DMS 273 (cell line): ENCODE results near the gene TSPEAR.
"Not testable (repeated sequence)": the region's sequence is repeated elsewhere in the genome, so short reads cannot be mapped to it uniquely, and the experiment has no call there.

Experiments used
- DNase-seq: peaks from one replicate; lab custom pipeline; 2025; ENCODE audit not compliant: unreplicated experiment; lab: John Stamatoyannopoulos, UW

TSPEAR gene

GRCh38 chr21:44686843-44687561 lies 24.4 kb downstream of the TSPEAR start:
- DNase-seq: no peak

- no peak for DNase-seq
Measured at GRCh38 chr21:44686000-44686781, 25.2 kb downstream of the TSPEAR start.

GRCh38 chr21:44685050-44685449 lies 26.3 kb downstream of the TSPEAR start:
- not testable (repeated sequence) for DNase-seq

- no peak for DNase-seq
Measured at GRCh38 chr21:44684483-44684882, 26.9 kb downstream of the TSPEAR start.

- no peak for DNase-seq
Measured at GRCh38 chr21:44684077-44684476, 27.3 kb downstream of the TSPEAR start.

- no peak for DNase-seq
Measured at GRCh38 chr21:44682580-44683151, 28.7 kb downstream of the TSPEAR start.

- DNase-seq: peak; percentile 75
Measured at GRCh38 chr21:44681861-44682579, 29.4 kb downstream of the TSPEAR start, which contains the start of gene KRTAP12-1. KRTAP12-1 (minus strand) TSS chr21:44682163; CDS start chr21:44682123, 40 bp downstream.

- no peak for DNase-seq
Measured at GRCh38 chr21:44681152-44681551, 30.2 kb downstream of the TSPEAR start.

GRCh38 chr21:44677881-44678280 lies 33.5 kb downstream of the TSPEAR start:
- DNase-seq: no peak

GRCh38 chr21:44671911-44672310 lies 39.5 kb downstream of the TSPEAR start:
- DNase-seq: no peak

- no peak for DNase-seq
Measured at GRCh38 chr21:44670642-44671432, 40.5 kb downstream of the TSPEAR start.

- DNase-seq: no peak
Measured at GRCh38 chr21:44667612-44668011, 43.8 kb downstream of the TSPEAR start.

GRCh38 chr21:44666401-44667320 lies 44.7 kb downstream of the TSPEAR start, which contains the start of gene KRTAP12-2:
KRTAP12-2 (minus strand) TSS chr21:44666927; CDS start chr21:44666886, 41 bp downstream.
- peak; percentile 82 for DNase-seq

GRCh38 chr21:44664691-44665090 lies 46.7 kb downstream of the TSPEAR start:
- DNase-seq: no peak

GRCh38 chr21:44661567-44661966 lies 49.8 kb downstream of the TSPEAR start:
- not testable (repeated sequence) for DNase-seq

- DNase-seq: no peak
Measured at GRCh38 chr21:44658913-44659595, 52.3 kb downstream of the TSPEAR start.

- DNase-seq: no peak
Measured at GRCh38 chr21:44658541-44658910, 52.8 kb downstream of the TSPEAR start.

- DNase-seq: peak; percentile 63
Measured at GRCh38 chr21:44657635-44658540, 53.5 kb downstream of the TSPEAR start, which contains the start of gene KRTAP12-3. KRTAP12-3 (plus strand) TSS chr21:44657932; CDS start chr21:44657980, 48 bp downstream.
